NB4 (cell line): ENCODE measurements around the gene USP48.

Experiments
- DNase-seq: peaks from one replicate; pipeline ENCODE4 v3.0.0; 2010; ENCODE audit warnings: low read depth
- H3K4me3 ChIP-seq: one replicate; pipeline ENCODE4 v1.5.1; 2011; ENCODE audit warnings: mild to moderate bottlenecking, low read depth, low read length, moderate library complexity
- CTCF ChIP-seq: IDR thresholded peaks from one replicate; pipeline ENCODE4 v1.5.1; 2012; ENCODE audit warnings: low read depth, low read length
- MAX ChIP-seq: IDR thresholded peaks from 2 replicates; pipeline ENCODE4 v1.6.1; 2011; ENCODE audit warnings: low read depth, low read length
- MYC ChIP-seq: IDR thresholded peaks from 2 replicates; pipeline ENCODE4 v1.6.1; 2011; ENCODE audit warnings: low read depth, low read length
- POLR2A ChIP-seq: IDR thresholded peaks from 2 replicates; pipeline ENCODE4 v1.6.1; 2011; ENCODE audit warnings: mild to moderate bottlenecking; ENCODE audit not compliant: insufficient read length; ENCODE audit errors: extremely low read depth

USP48 gene

DNA sequence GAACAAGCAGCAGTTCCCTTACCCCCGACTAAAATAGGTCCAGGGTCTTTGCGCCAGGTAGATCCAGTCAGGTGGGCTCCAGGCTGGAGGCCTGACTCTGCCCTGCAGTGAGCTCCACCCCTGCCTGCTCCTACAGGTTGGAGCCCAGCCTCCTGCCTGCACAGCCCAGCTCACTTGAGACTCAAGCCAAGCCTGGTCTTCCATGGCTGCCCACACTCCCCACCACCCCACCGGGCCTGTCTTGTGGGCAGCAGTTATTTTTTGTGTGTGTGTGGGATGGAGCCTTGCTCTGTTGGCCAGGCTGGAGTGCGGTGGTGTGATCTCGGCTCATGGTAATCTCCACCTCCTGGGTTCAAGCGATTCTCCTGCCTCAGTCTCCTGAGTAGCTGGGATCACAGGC, 142.3 kb downstream of the USP48 start:
- TF ChIP-seq MAX (no peak), CTCF (no peak), MYC (no peak), POLR2A (no peak)
- no peak for DNase-seq
- no peak overlapping the region for H3K4me3 ChIP-seq

- DNase-seq: no peak
- no peak overlapping the region for H3K4me3 ChIP-seq
- no peak for TF ChIP-seq POLR2A
- no peak for TF ChIP-seq CTCF
- TF ChIP-seq MYC: no peak
- TF ChIP-seq MAX: no peak
These were observed 143.3 kb downstream of the USP48 start for GRCh38 chr1:21639594-21640041.

DNA sequence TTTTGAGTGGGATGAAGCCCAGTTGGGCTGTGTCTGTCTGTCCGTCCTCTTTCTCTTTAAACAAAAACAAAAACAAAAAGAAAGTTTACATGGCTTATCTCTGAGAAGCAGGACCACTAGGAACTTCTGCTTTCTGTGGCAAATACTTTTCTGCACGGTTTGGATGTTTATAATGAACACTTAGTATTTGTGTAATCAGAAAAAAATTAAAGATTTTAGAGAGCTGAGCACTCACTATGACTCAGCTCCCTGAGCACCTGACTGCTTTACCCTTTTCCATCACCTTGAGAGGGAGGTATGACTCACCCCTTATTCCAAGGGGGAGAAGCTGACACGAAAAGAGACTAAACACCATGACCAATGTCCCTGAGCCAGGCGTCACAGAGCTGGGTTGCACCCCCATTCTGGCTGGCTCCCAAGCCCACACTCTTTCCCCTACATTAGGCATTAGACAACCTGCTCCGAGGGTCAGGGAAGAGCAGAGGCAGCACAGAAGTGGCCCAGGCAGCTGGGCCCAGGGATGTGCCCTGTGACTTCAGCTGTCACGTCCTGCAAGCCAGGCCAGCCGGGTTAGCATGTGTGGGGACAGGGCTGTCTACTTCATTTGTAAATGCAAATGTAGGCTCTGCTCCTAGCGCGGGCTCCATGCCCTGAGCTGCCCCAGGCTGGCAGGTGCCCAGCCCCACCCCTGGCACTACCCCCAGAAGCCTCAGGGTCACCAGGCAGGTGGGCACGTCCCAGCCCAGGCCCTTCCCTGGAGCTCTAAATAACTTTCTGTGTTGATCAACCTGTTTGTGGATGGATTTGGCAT, 144.2 kb downstream of the USP48 start:
- DNase-seq: peak; percentile 34

GRCh38 chr1:21637514-21637913, 145.4 kb downstream of the USP48 start:
- no peak overlapping the region for H3K4me3 ChIP-seq
- no peak for DNase-seq
- no peak for TF ChIP-seq POLR2A
- TF ChIP-seq MYC: no peak
- TF ChIP-seq CTCF: no peak
- TF ChIP-seq MAX: no peak

More for the DNA sequence above, 144.2 kb downstream of the USP48 start:
- TF ChIP-seq MAX (no peak), CTCF (no peak), POLR2A (no peak), MYC (no peak)
- H3K4me3 ChIP-seq: no peak overlapping the region

DNA sequence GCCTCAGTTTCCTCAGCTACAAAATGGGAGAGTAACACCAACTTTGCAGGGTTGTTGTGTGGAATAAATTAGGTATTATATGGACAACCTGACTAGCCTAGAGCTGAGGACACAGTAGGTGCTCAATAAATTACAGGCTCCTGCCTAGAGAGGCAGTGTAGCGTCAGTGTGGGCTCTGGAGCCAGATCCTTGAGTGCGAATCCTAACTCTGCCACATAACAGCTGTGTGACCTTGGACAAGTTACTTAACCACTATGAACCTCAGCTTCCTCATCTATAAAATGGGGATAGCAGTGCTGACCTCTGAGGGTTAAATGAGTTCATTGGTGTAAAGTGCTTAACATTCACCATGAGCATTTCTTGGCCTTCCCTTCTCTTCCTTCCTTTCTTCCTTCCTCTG, 146.9 kb downstream of the USP48 start:
- H3K4me3 ChIP-seq: no peak overlapping the region
- no peak for TF ChIP-seq POLR2A
- TF ChIP-seq MYC: no peak
- TF ChIP-seq CTCF: no peak
- no peak for TF ChIP-seq MAX
- DNase-seq: no peak
